BLaER1 treated with 17β-estradiol and CSF1 and Interleukin-3, amounts not matched to agents 10 nM and 100 nM (cell line): ENCODE results near the gene IFNW1.

ENCODE experiments used
- H3K27ac ChIP-seq, 11 experiments: shearing (Covaris generic); formaldehyde crosslinking; 2 replicates each; pipeline ENCODE4 v1.8.1; 2022
- H3K27me3 ChIP-seq, 11 experiments: shearing (Covaris generic); formaldehyde crosslinking; 2 replicates each; pipeline ENCODE4 v1.8.1; 2022
- H3K36me3 ChIP-seq, 11 experiments: shearing (Covaris generic); formaldehyde crosslinking; 2 replicates each; pipeline ENCODE4 v1.8.1; 2022
- H3K4me1 ChIP-seq, 10 experiments: shearing (Covaris generic); formaldehyde crosslinking; 2 replicates each; pipeline ENCODE4 v1.8.1; 2022
- H3K4me2 ChIP-seq, 11 experiments: shearing (Covaris generic); formaldehyde crosslinking; 2 replicates each; pipeline ENCODE4 v1.8.1; 2022
- H3K4me3 ChIP-seq, 10 experiments: shearing (Covaris generic); formaldehyde crosslinking; 2 replicates each; pipeline ENCODE4 v1.8.1; 2022
- H3K9ac ChIP-seq, 11 experiments: shearing (Covaris generic); formaldehyde crosslinking; 2 replicates each; pipeline ENCODE4 v1.8.1; 2022
- H3K9me3 ChIP-seq, 11 experiments: shearing (Covaris generic); formaldehyde crosslinking; replicated peaks in 1 of 11; 2 replicates each; pipeline ENCODE4 v1.8.1; 2022
- H4K20me1 ChIP-seq, 11 experiments: shearing (Covaris generic); formaldehyde crosslinking; 2 replicates each; pipeline ENCODE4 v1.8.1; 2022
- Cebpa-rat ChIP-seq, 11 experiments: shearing (Covaris generic); IDR thresholded peaks; 2 replicates each; pipeline ENCODE4 v1.8.1; 2022

The IFNW1 gene

DNA sequence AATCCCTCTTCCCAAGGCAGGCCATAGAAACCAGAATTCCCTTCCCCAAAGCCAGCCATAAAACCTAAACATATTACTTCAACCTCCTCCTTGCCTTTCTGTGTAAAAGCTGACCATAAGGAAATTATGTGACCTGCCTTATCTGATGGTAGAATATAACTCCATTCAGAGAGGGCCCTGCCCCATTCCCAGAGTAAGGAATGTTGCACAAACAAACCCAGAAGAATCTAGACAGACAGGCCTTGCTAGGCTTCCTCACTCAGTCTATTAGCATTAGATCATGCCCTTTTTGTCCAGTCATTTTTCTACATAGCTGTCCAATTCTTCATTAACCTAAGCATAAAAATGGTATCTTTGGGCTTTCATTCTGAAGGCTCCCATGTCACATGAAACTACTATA is 46.1 kb downstream of the IFNW1 start:
- H3K27me3 ChIP-seq: no peaks in the 10 kb centered on the region
- no peaks in the 10 kb centered on the region for H3K36me3 ChIP-seq
- no peaks in the 10 kb centered on the region for H4K20me1 ChIP-seq
- peak overlapping the region; percentile 53 to 87 (median 74); a peak in 20 of 22 replicates for H3K4me2 ChIP-seq
- peaks cover 29 to 49% (median 38%) of the 10 kb centered on the region in 10 experiments for H3K4me1 ChIP-seq
- H3K27ac ChIP-seq: peak overlapping the region in 8 of 11 experiments; percentile 18 to 62 (median 45); a peak in 10 of 22 replicates
- H3K9me3 ChIP-seq: peaks cover 0 to 12% (median 7%) of the 10 kb centered on the region in 11 experiments; a peak in 11 of 22 replicates
- H3K4me3 ChIP-seq: no peak overlapping the region
- peak overlapping the region in 1 of 11 experiments; percentile 1; a peak in 1 of 22 replicates for H3K9ac ChIP-seq
- TF ChIP-seq Cebpa-rat (IDR thresholded peaks at IDR 0.05): no peak
